Neuronal stem cell (in vitro differentiated cells): ENCODE results near the gene ASCL2.

Experiments used
- DNase-seq: peaks from one replicate; pipeline ENCODE4 v3.0.0-alpha.2; 2013; ENCODE audit warnings: low spot score
- H2AFZ ChIP-seq: one replicate; pipeline ENCODE4 v1.6.1; 2013; ENCODE audit warnings: mild to moderate bottlenecking, low read length, inconsistent platforms
- H2AK5ac ChIP-seq: 2 replicates; pipeline ENCODE4 v1.6.1; 2013; ENCODE audit warnings: low read depth, mild to moderate bottlenecking, inconsistent platforms, low read length, moderate library complexity, mixed read lengths
- H2BK120ac ChIP-seq: 2 replicates; pipeline ENCODE4 v1.6.1; 2013; ENCODE audit warnings: low read depth, mild to moderate bottlenecking, inconsistent platforms, low read length, moderate library complexity, mixed read lengths
- H2BK12ac ChIP-seq: one replicate; pipeline ENCODE4 v1.6.1; 2013; ENCODE audit warnings: low read length, inconsistent platforms
- H2BK15ac ChIP-seq: 2 replicates; pipeline ENCODE4 v1.6.1; 2013; ENCODE audit warnings: mild to moderate bottlenecking, low read length, inconsistent platforms, mixed read lengths
- H2BK5ac ChIP-seq: one replicate; pipeline ENCODE4 v1.6.1; 2013; ENCODE audit warnings: inconsistent platforms, mild to moderate bottlenecking, low read length, moderate library complexity
- H3K14ac ChIP-seq: one replicate; pipeline ENCODE4 v1.6.1; 2013; ENCODE audit warnings: low read length, inconsistent platforms
- H3K18ac ChIP-seq: 2 replicates; pipeline ENCODE4 v1.6.1; 2013; ENCODE audit warnings: low read length, inconsistent platforms
- H3K23ac ChIP-seq: 2 replicates; pipeline ENCODE4 v1.6.1; 2013; ENCODE audit warnings: low read depth, mild to moderate bottlenecking, mixed read lengths, low read length, inconsistent platforms; ENCODE audit not compliant: poor library complexity
- H3K27ac ChIP-seq: replicated peaks from 3 replicates; pipeline ENCODE4 v1.5.1; 2013; ENCODE audit warnings: low read length, inconsistent platforms
- H3K27me3 ChIP-seq, 3 experiments: 2 replicates each; pipeline ENCODE4 v1.6.1; 2013; ENCODE audit warnings: low read length in 3 of 3, mild to moderate bottlenecking in 2 of 3, inconsistent platforms in 1 of 3, low read depth in 1 of 3, mixed read lengths in 1 of 3, moderate library complexity in 1 of 3; ENCODE audit not compliant: control insufficient read depth in 3 of 3, insufficient read depth in 3 of 3
- H3K36me3 ChIP-seq, 2 donors: replicated peaks in 1 of 2; 2 replicates each; pipeline ENCODE4 v1.6.1; 2013; ENCODE audit warnings: low read length in 2 of 2; ENCODE audit not compliant: control insufficient read depth in 2 of 2, insufficient read depth in 2 of 2
- H3K4ac ChIP-seq: 2 replicates; pipeline ENCODE4 v1.6.1; 2013; ENCODE audit warnings: inconsistent platforms, mild to moderate bottlenecking, low read length, moderate library complexity
- H3K4me1 ChIP-seq, 2 donors: 1 replicate in 1 of 2; 2 replicates in 1 of 2; pipeline ENCODE4 v1.6.1; 2013; ENCODE audit warnings: low read length in 2 of 2, low read depth in 1 of 2; ENCODE audit not compliant: control insufficient read depth in 2 of 2, insufficient read depth in 1 of 2
- H3K4me2 ChIP-seq: one replicate; pipeline ENCODE4 v1.6.1; 2013; ENCODE audit warnings: mild to moderate bottlenecking, low read length, inconsistent platforms; ENCODE audit not compliant: insufficient read depth, poor library complexity, severe bottlenecking
- H3K4me3 ChIP-seq, 2 donors: 2 replicates each; pipeline ENCODE4 v1.5.1; 2013; ENCODE audit warnings: low read length in 2 of 2, mild to moderate bottlenecking in 2 of 2, inconsistent platforms in 1 of 2, moderate library complexity in 1 of 2
- H3K79me1 ChIP-seq: one replicate; pipeline ENCODE4 v1.6.1; 2013; ENCODE audit warnings: low read depth, mild to moderate bottlenecking, inconsistent platforms, low read length, moderate library complexity
- H3K9ac ChIP-seq: one replicate; pipeline ENCODE4 v1.6.1; 2013; ENCODE audit warnings: mild to moderate bottlenecking, low read depth, low read length, inconsistent platforms; ENCODE audit not compliant: poor library complexity
- H3K9me3 ChIP-seq, 2 donors: replicated peaks in 1 of 2; 2 replicates each; pipeline versions ENCODE3 to v1.6.1; 2013; ENCODE audit warnings: low read length in 2 of 2, mild to moderate bottlenecking in 2 of 2, inconsistent platforms in 1 of 2, low read depth in 1 of 2, mixed read lengths in 1 of 2, moderate library complexity in 1 of 2; ENCODE audit not compliant: control insufficient read depth in 2 of 2, insufficient read depth in 1 of 2
- H4K8ac ChIP-seq: one replicate; pipeline ENCODE4 v1.6.1; 2013; ENCODE audit warnings: low read depth, mild to moderate bottlenecking, inconsistent platforms, low read length, moderate library complexity
- H4K91ac ChIP-seq: one replicate; pipeline ENCODE4 v1.6.1; 2013; ENCODE audit warnings: low read length, low read depth, mild to moderate bottlenecking, inconsistent platforms; ENCODE audit not compliant: poor library complexity
- WGBS, 2 donors: extraction: QIAGEN DNeasy Blood & Tissue Kit; methylation state at CpG; one replicate each; pipeline ENCODE4 v1.1.7; 2013; ENCODE audit warnings: missing lambda C conversion rate in 2 of 2, mixed read lengths in 1 of 2; ENCODE audit not compliant: insufficient read length in 2 of 2, insufficient replicate concordance in 1 of 2; ENCODE audit errors: extremely low coverage in 2 of 2; 5-methylcytosine and 5-hydroxymethylcytosine counted together

ASCL2 gene

GRCh38 chr11:2233693-2234455 lies 36.5 kb downstream of the ASCL2 start:
- Histone ChIP-seq H3K4me1 (peaks cover 0 to 10% of the 10 kb centered on the region in 2 donors), H2AFZ (no peak overlapping the region), H2AK5ac (no peak overlapping the region), H3K4ac (no peak overlapping the region), H4K8ac (no peak overlapping the region), H3K27ac (no peak overlapping the region), H3K9ac (no peak overlapping the region), H2BK120ac (no peak overlapping the region), H3K23ac (no peak overlapping the region), H2BK15ac (no peak overlapping the region), H2BK12ac (no peak overlapping the region), H3K18ac (no peak overlapping the region), H2BK5ac (no peak overlapping the region), H3K27me3 (peaks cover 0 to 2% (median 0%) of the 10 kb centered on the region in 3 experiments), H3K79me1 (no peaks in the 10 kb centered on the region), H3K4me2 (no peak overlapping the region), H3K14ac (no peak overlapping the region), H3K9me3 (peaks cover 0 to 2% of the 10 kb centered on the region in 2 donors), H3K4me3 (no peak overlapping the region), H3K36me3 (no peaks in the 10 kb centered on the region), H4K91ac (no peak overlapping the region)
- DNase-seq = no peak
- no CpG with 5 or more reads among the region's 10 CpGs for WGBS, 2 donors

- WGBS, 2 donors = no CpG with 5 or more reads among the region's 2 CpGs
- Histone ChIP-seq H3K36me3 (no peaks in the 10 kb centered on the region), H3K27ac (no peak overlapping the region)
Measured at GRCh38 chr11:2229713-2230297, 40.6 kb downstream of the ASCL2 start.

DNA sequence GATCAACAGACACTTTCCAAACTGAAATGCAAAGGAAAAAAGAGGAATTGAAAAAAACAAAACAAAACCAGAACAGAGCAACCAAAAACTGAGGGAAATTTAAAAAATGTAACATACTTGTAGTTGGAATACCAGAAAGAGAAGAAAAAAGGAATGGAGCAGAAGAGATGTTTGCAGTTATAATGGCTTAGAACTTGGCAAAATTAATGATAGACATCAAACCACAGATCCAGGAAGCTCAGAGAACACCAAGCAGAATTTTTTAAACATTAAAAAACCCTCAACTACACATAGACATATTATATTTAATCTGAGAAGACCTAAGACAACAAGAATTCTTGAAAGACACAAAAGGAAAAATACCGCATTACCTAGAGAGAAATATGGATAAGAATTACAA lies 46.1 kb downstream of the ASCL2 start:
- no peak overlapping the region for H4K8ac ChIP-seq

More at GRCh38 chr11:2229713-2230297, 40.6 kb downstream of the ASCL2 start:
- no peak overlapping the region for H3K9ac ChIP-seq
- H3K14ac ChIP-seq = no peak overlapping the region
- no peak overlapping the region for H4K8ac ChIP-seq
- no peak for DNase-seq
- no peaks in the 10 kb centered on the region for H3K27me3 ChIP-seq
- H3K4ac ChIP-seq = no peak overlapping the region
- no peak overlapping the region for H3K4me3 ChIP-seq
- no peak overlapping the region for H3K18ac ChIP-seq
- H2BK15ac ChIP-seq = no peak overlapping the region
- H4K91ac ChIP-seq = no peak overlapping the region
- H2AK5ac ChIP-seq = no peak overlapping the region
- peaks cover 0 to 2% of the 10 kb centered on the region in 2 donors for H3K9me3 ChIP-seq
- no peak overlapping the region for H3K23ac ChIP-seq
- H3K4me1 ChIP-seq = peaks cover 0 to 1% of the 10 kb centered on the region in 2 donors
- no peak overlapping the region for H2BK12ac ChIP-seq
- no peak overlapping the region for H3K4me2 ChIP-seq
- H2BK5ac ChIP-seq = no peak overlapping the region
- H2AFZ ChIP-seq = no peak overlapping the region
- H3K79me1 ChIP-seq = no peaks in the 10 kb centered on the region
- H2BK120ac ChIP-seq = no peak overlapping the region

DNA sequence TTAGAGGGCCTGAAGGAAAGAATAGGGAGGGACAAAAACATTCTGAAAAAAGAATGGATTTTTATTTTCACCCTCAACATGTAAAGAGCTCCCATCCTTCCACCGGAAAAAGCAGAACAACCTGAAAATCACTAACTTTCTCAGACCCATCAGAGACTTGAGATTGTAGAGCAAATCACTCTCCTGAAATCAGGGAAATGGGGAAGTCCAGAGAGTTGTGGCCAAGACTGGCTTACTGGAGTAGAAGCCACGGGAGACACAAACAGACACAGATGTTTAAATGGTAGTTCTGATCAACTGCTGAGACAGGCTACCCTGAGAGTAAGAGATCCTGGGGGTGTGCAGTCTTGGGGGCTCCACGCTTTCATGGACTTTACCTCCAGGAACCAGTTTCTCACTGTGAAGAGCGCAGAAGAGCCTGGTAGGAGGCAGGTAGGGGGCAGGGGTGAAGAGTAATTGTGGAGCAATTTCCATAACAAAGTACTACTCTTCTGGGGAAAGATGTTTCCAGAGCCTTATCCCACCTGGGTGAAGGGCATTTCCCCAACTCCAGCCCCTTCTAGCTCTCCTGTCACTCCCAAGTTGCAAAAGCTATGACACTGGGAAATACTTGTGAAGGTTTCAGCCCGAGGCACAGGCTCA lies 47.1 kb downstream of the ASCL2 start:
- Histone ChIP-seq H3K9me3 (peaks cover 0 to 13% of the 10 kb centered on the region in 2 donors), H2BK15ac (no peak overlapping the region), H4K91ac (no peak overlapping the region), H2BK120ac (no peak overlapping the region), H3K4me2 (no peak overlapping the region), H3K14ac (no peak overlapping the region), H3K18ac (no peak overlapping the region), H4K8ac (no peak overlapping the region), H3K4ac (no peak overlapping the region), H3K36me3 (no peaks in the 10 kb centered on the region), H3K4me3 (no peak overlapping the region), H3K79me1 (no peaks in the 10 kb centered on the region), H2BK5ac (no peak overlapping the region), H3K9ac (no peak overlapping the region), H3K27me3 (peaks cover 0 to 2% (median 0%) of the 10 kb centered on the region in 3 experiments), H2AK5ac (no peak overlapping the region), H3K23ac (no peak overlapping the region), H2BK12ac (no peak overlapping the region), H3K4me1 (no peaks in the 10 kb centered on the region), H2AFZ (no peak overlapping the region), H3K27ac (no peak overlapping the region)
- DNase-seq = no peak
- no CpG with 5 or more reads among the region's 5 CpGs for WGBS, 2 donors

More for the DNA sequence above, 46.1 kb downstream of the ASCL2 start:
- Histone ChIP-seq H3K27ac (no peak overlapping the region), H3K36me3 (no peaks in the 10 kb centered on the region), H2BK120ac (no peak overlapping the region), H3K27me3 (peaks cover 0 to 2% (median 0%) of the 10 kb centered on the region in 3 experiments), H3K23ac (no peak overlapping the region), H3K14ac (no peak overlapping the region), H4K91ac (no peak overlapping the region), H3K9me3 (peaks cover 0 to 13% of the 10 kb centered on the region in 2 donors), H2BK12ac (no peak overlapping the region), H2AK5ac (no peak overlapping the region), H3K4me1 (no peaks in the 10 kb centered on the region), H2AFZ (no peak overlapping the region), H2BK5ac (no peak overlapping the region), H3K18ac (no peak overlapping the region), H3K4me3 (no peak overlapping the region), H3K4ac (no peak overlapping the region), H2BK15ac (no peak overlapping the region), H3K79me1 (no peaks in the 10 kb centered on the region), H3K9ac (no peak overlapping the region), H3K4me2 (no peak overlapping the region)
- WGBS, 2 donors = no CpG with 5 or more reads among the region's 1 CpG
- DNase-seq = no peak
